Panc1 (cell line): ENCODE measurements around the gene MAP2K6. TPM values are rescaled to one million over a fixed set of nuclear protein-coding genes. Genes with fewer than 3 reads are reported as not detected.

Experiments
- ATAC-seq: fragments of 200-7000 bp; cut with Tn5 transposase; 2 replicates; pipeline ENCODE4 v1.9.1; 2020; ENCODE audit warnings: mild to moderate bottlenecking, moderate library complexity
- BruUV-seq: library from RNA; stranded (reverse); fragments of 400-500 nt; replicated peaks from 2 replicates; lab custom pipeline; 2021; lab: Mats Ljungman, UMichigan
- CTCF ChIA-PET: fragments of 300-600 bp; sonication (Branson Sonifier 250); formaldehyde crosslinking; loops from one replicate; lab custom pipeline; 2022; ENCODE audit warnings: antibody characterized with exemption; lab: Charles Lee
- POLR2A ChIA-PET: fragments of 300-600 bp; sonication (Branson Sonifier 250); formaldehyde crosslinking; loops from one replicate; lab custom pipeline; 2022; ENCODE audit warnings: antibody characterized with exemption; lab: Charles Lee
- DNase-seq: peaks from one replicate; pipeline ENCODE4 v3.0.0-alpha.2; 2010; ENCODE audit warnings: low read depth, low spot score
- H3K27ac ChIP-seq: 2 replicates; pipeline ENCODE4 v1.5.1; 2011; ENCODE audit warnings: mild to moderate bottlenecking, low read length, inconsistent platforms
- H3K27me3 ChIP-seq: fragments of 200-500 bp; sonication (Bioruptor generic); 2 replicates; pipeline ENCODE4 v1.6.0; 2014; ENCODE audit warnings: low read length, inconsistent platforms; ENCODE audit not compliant: control insufficient read depth, insufficient read depth
- H3K36me3 ChIP-seq: fragments of 200-500 bp; sonication (Bioruptor generic); 2 replicates; pipeline ENCODE4 v1.5.1; 2014; ENCODE audit warnings: inconsistent platforms, mild to moderate bottlenecking, low read length, moderate library complexity; ENCODE audit not compliant: control insufficient read depth, insufficient read depth
- H3K4me1 ChIP-seq: 2 replicates; pipeline ENCODE4 v1.5.1; 2011; ENCODE audit warnings: inconsistent platforms, mild to moderate bottlenecking, low read length, moderate library complexity; ENCODE audit not compliant: control insufficient read depth, insufficient read depth
- H3K4me3 ChIP-seq, 2 experiments: 2 replicates each; pipeline ENCODE4 v1.5.1; 2011 to 2012; ENCODE audit warnings: low read depth in 2 of 2, low read length in 2 of 2, mild to moderate bottlenecking in 2 of 2, inconsistent platforms in 1 of 2, moderate library complexity in 1 of 2
- H3K9me3 ChIP-seq: fragments of 200-500 bp; sonication (Bioruptor generic); 2 replicates; pipeline ENCODE4 v1.5.1; 2014; ENCODE audit warnings: low read depth, mild to moderate bottlenecking, inconsistent platforms, low read length, moderate library complexity; ENCODE audit not compliant: control insufficient read depth, insufficient read depth
- CTCF ChIP-seq: fragments of 450-650 bp; IDR thresholded peaks from 2 replicates; pipeline ENCODE4 v1.5.1; 2017; ENCODE audit warnings: mild to moderate bottlenecking
- POLR2AphosphoS5 ChIP-seq: IDR thresholded peaks from 2 replicates; pipeline ENCODE4 v1.6.1; 2012; ENCODE audit warnings: mild to moderate bottlenecking, low read depth, low read length, moderate library complexity
- REST ChIP-seq, 2 experiments: IDR thresholded peaks; 2 replicates each; pipeline ENCODE4 v1.6.1; 2011 to 2012; ENCODE audit warnings: low read depth in 2 of 2, control low read depth in 1 of 2, low read length in 1 of 2, mild to moderate bottlenecking in 1 of 2, moderate library complexity in 1 of 2; ENCODE audit not compliant: insufficient read depth in 1 of 2
- SIN3A ChIP-seq: IDR thresholded peaks from 2 replicates; pipeline ENCODE4 v1.6.1; 2012; ENCODE audit warnings: low read depth, mild to moderate bottlenecking, low read length, moderate library complexity, borderline replicate concordance; ENCODE audit not compliant: insufficient read depth
- TCF7L2 ChIP-seq: IDR thresholded peaks from 2 replicates; pipeline ENCODE4 v1.6.1; 2011; ENCODE audit warnings: mild to moderate bottlenecking, low read depth, low read length, inconsistent platforms
- in situ Hi-C: cut with HindIII; loops from 2 replicates; pipeline ENCODE4 v1.10.0; 2016; ENCODE audit warnings: low sequenced_read_pairs, low pct_unique_long_range_greater_than_20kb
- intact Hi-C: fragments of 100-400 bp; cut with micrococcal nuclease; formaldehyde crosslinking; loops from one replicate; pipeline ENCODE4 v1.10.0; 2022; ENCODE audit not compliant: unreplicated experiment
- total RNA-seq: library from RNA; stranded (reverse); gene quantifications from one replicate; pipeline ENCODE4 v1.2.1, GENCODE V29; 2021; ENCODE audit not compliant: unreplicated experiment

MAP2K6 gene
- total RNA-seq, 1 experiment from 2014 or later, result 11.8 TPM

- ChIA-PET POLR2A (no interaction called here), CTCF (no interaction called here)
- Histone ChIP-seq H3K27ac (no peak overlapping the region), H3K27me3 (no peaks in the 10 kb centered on the region), H3K36me3 (no peaks in the 10 kb centered on the region), H3K9me3 (no peaks in the 10 kb centered on the region), H3K4me1 (no peaks in the 10 kb centered on the region), H3K4me3 (no peak overlapping the region)
- BruUV-seq, result no TSS peak
- intact Hi-C loops, result no loop called here
- no peak for DNase-seq
- TF ChIP-seq CTCF, result no peak
- no peak for TF ChIP-seq POLR2AphosphoS5
- TF ChIP-seq SIN3A, result no peak
- TF ChIP-seq TCF7L2, result no peak
- in situ Hi-C loops, result no loop called here
- no peak for ATAC-seq
Measured at GRCh38 chr17:69538795-69539194, 124.3 kb downstream of the MAP2K6 start.

- TF ChIP-seq POLR2AphosphoS5 (no peak), SIN3A (no peak), CTCF (no peak), REST (IDR thresholded peaks at IDR 0.05; ENCODE audit: insufficient read depth in 1 of 2, low read depth in 2 of 2, low read length in 1 of 2) (no peak), TCF7L2 (no peak)
- POLR2A ChIA-PET, result no interaction called here
- in situ Hi-C loops (no loop called here), intact Hi-C loops (no loop called here)
- Histone ChIP-seq H3K4me3 (no peak overlapping the region), H3K4me1 (no peaks in the 10 kb centered on the region), H3K36me3 (no peaks in the 10 kb centered on the region), H3K27ac (no peak overlapping the region), H3K27me3 (no peaks in the 10 kb centered on the region), H3K9me3 (no peaks in the 10 kb centered on the region)
- ATAC-seq (no peak), DNase-seq (no peak)
- CTCF ChIA-PET, result no interaction called here
- no TSS peak for BruUV-seq
Measured at GRCh38 chr17:69539274-69539673, 124.8 kb downstream of the MAP2K6 start.
